GM19372 (cell line): ENCODE results near the gene DRAP1.
"Not testable (repeated sequence)": the region's sequence is repeated elsewhere in the genome, so short reads cannot be mapped to it uniquely, and the experiment has no call there.

Experiments
- ATAC-seq: cut with Tn5 transposase; IDR thresholded peaks from one replicate; pipeline ENCODE4 v1.9.1; 2021; ENCODE audit warnings: mild to moderate bottlenecking, low read depth, moderate library complexity; ENCODE audit not compliant: unreplicated experiment

Gene DRAP1

DNA sequence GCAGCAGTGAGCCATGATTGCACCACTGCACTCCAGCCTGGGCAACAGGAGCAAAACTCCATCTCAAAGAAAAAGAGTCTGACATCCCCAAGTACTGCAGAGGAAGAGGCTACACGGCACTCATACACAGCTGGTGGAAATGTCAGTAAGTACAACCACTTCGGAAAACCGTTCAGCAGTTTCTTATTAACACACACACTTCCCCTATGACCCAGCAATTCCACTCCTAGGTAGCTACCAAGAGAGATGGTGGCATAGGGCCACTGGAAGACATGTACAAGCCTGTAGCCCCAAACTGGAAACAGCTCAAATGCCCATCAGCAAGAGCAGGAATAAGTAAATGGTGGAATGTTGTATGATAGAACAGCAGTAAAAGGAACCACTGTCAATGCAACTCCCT lies 3.3 kb downstream of the DRAP1 start:
- no peak for ATAC-seq

DNA sequence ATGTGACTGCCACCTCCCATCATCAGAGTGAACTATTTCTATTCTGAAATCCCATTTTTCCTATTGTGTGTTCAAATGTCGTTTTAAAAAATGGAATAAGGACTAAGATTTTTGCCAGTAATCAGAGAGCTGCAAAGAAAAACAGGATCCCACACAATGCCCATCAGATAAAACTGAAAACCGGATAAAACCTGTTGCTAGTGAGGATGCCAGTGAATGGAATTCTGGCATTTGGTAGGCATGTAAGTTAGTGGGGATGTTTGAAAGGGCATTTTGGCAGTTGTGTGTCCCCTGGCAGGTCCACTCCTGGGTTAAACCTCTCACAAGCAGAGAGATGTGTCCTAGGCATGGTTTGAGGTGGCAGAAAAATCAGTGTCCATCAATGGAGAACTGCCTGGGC lies 6.2 kb downstream of the DRAP1 start:
- no peak for ATAC-seq

DNA sequence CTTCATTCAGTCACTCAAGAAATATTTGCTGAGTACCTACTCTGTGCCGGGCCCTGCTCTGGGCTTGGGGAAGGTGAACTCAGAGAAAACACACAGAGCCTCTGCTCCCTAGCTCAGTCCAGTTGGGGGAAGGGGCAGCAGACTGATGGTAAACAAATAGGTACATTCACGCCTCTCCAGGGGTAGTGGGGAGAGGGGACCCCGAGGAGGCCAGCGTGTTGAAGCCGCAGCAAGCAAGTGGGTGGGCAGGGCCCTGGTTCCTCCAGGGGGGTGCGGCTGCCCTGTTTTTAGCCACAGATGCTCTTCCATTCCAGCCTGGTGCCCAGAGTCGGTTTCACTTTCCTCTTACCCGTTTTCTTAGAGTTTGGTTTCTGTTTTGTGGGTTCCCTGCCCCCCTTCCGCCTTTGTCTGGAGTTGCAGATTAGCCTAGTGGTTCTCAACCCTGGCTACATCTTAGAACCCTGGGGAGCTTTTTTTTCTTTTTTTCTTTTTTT lies 8.7 kb downstream of the DRAP1 start:
- peak; percentile 61 for ATAC-seq

DNA sequence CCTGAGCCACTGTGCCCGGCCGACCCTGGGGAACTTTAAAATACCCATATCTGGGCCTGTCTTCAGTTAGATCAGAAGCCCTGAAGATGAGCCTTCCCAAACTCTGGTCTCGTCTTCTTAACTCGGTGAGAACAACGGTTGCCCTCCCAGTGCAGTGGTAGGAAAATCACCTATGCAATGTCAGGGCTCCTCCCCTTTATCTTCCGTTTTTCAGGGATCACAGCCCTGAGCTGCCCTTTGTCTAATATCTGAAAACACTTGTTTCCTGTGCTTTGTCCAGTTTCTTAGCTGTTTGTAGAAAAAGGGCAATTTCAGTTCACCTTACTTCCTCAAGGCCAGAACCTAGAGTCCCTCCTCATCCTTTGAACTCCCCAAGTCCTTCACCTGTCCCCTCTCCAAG lies 9.4 kb downstream of the DRAP1 start:
- ATAC-seq: no peak

DNA sequence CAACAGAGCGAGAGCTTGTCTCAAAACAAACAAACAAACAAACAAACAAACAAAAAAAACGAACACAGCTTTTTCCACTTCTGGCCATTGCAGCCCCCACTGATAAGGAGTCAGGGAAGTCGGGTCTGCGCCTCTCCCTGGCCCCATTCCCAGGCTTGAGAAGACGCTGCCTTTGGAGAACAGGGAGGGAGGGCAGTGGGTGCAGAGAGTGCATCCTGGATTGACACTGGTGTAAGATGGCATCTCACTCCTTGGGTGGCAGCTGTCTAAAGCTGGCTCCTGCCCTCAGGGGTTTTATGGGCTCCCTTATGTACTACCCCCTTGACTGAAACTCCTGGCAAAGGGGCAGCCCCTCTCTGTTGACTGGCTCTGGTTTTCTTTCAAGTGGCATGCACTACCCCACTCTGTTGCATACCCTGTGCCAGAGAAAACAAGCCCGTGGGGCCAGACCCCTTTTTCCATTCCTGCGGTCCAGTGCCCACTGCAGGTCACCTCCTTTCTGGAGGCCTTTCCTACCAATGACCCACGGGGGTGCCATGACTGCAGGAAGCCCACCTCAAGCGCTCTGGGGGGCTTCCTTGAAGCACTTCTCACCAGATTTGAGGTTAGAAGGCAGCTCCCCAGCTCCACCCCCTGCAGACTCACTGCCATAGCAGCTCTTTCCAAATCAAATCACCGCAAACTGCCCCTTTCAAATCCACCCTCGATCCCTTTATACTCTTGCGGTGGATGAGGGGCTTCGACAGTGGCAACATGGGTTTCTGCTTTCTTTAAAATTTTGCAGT lies 12.7 kb downstream of the DRAP1 start:
- no peak for ATAC-seq

DNA sequence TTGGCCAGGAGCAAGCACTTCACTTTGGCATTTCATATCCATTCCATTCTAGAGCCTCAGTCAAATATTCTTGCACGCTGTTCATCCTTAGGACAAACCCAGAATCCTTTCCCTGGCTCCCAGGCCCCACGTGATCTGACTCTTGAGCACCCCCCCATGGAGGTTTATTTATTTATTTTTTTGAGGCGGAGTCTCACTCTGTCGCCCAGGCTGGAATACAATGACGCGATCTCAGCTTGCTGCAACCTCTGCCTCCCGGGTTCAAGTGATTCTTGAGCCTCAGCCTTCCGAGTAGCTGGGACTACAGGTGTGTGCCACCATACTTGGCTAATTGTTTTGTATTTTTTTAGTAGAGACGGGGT lies 13.3 kb downstream of the DRAP1 start:
- no peak for ATAC-seq

DNA sequence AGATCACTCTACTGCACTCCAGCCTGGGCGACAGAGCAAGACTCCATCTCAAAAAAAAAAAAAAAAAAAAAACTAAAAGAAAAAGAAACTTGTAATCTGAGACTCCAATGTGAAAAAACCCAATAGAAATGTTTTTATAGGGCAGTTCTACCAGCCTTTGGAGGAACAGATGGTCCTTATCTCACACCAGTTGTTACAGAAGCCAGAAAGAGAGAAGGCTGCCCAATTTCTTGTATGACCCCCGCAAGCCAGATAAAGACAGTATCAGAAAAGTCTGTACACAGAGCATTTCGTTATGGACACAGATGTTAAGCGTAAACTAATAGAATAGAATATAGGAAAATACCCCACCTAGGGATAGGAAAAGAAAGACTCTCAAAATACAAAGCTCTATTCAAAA lies 14.8 kb downstream of the DRAP1 start:
- ATAC-seq: no peak

DNA sequence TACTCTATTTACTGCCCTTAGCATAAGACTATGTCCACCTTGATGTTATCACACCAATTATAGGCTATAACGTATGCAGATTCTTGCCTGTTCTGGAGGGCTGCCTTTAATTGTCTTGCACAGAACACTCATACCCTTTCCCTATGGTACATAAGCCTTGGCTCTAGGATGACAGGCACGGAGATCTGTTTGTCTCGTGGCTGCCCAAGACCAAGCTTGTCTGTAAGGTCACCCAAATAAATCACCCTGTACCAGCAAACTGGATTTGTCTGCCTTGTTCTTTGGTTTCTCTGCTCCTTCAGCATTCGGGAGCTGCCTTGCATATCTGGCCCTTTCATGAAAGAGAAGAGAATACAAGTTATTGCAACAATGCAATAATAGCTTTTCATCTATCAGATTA lies 18.5 kb downstream of the DRAP1 start:
- ATAC-seq: no peak

DNA sequence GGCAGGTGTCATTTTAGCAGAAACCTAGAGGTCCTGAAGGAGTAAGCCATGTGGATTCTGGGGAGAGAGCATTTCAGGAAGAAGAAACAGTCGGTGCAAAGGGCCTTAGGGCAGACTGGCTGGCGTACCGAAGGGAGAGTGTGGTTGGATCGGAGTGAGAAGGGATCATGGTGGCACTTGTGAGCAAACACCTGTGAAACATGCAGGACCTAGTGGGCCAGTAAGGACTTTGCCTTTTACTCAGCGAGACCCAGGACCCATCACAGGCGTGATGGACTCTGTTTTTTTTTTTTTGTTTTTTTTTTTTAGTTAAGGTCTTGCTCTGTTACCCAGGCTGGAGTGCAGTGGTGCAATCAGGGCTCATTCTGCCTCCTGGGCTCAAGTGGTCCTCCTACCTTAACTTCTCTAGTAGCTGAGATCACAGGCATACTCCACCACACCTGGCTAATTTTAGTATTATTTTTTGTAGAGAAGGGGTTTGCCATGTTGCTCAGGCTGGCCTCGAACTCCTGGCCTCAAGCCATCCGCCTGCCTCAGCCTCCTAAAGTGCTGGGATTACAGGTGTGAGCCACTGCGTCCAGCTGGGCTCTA lies 22.6 kb downstream of the DRAP1 start:
- no peak for ATAC-seq

DNA sequence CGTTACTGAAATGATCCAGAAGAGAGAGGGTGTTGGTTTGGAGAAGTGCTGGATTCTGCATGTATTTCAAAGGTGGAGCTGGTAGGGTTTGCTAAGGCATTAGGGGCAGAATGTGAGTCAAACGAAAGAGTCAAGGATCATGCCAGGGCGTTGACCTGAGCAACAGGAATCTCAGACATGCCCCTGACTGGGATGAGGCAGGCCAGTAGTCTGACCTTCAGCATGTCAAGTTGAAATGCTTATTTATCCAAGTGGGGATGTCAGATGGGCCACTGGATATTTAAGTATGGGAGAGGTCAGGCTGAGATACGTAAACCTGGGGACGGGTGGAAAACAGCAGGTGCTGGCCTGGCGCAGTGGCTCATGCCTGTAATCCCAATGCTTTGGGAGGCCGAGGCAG lies 23.3 kb downstream of the DRAP1 start:
- no peak for ATAC-seq

DNA sequence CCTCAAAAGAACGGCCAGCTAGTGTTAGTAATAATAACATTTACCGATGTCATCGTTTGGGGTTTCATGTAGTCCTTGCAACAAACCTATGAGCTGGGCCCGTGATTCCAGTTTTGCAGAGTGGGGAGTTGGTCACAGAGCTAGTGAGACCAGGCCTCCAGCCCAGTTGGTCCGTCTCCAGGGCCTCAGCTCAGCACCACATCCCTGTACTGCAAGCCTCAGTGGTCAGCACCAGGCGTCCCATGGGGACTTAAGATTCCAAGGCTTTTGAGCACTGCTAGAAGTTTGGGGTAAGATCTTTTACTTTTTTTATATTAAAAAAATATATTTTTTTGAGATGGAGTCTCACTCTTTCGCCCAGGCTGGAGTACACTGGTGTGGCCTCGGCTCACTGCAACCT lies 25.0 kb downstream of the DRAP1 start:
- no peak for ATAC-seq

DNA sequence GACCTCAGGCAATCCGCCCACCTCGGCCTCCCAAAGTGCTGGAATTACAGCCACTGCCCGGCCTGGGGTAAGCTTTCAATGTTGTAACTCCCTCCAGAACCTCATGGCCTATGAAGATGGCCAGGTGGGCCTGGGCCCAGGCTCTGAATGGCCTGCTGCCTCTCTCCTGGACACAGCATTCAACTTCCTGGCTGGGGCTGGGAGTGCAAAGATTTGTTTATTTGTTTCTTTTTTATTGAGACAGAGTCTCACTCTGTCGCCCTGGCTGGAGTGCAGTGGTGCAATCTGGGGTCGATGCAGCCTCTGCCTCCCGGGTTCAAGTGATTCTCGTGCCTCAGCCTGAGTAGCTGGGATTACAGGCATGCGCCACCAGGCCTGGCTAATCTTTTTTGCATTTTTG lies 25.5 kb downstream of the DRAP1 start:
- no peak for ATAC-seq

DNA sequence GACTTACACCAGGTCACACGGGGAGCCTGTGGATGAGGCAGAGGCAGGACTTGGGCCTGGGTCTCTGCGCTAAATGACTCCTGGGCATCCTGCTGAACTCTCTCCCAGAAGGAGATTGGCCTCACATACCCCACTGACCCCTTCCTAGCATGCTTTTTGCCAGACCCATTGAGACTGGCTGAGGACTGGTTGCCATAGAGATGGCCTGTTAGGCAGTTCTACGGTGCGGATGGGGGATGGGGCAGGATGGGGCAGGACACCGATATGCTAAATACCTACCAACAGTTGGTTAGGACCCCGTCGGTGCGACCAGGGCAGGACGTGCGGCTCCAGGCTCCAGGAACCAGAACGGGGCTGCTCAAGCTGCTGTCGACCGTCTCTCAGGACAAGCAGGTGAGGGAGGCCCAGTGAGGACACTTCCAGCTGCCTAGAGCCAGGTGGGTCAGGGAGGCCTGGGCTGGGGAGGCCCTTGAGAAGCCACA lies 26.2 kb downstream of the DRAP1 start, which contains the start of gene TSGA10IP:
Gene TSGA10IP (plus strand): TSS at position 51 of the 482 bp plus-strand sequence. CDS start 196 bp downstream, at position 247.
- no peak for ATAC-seq

DNA sequence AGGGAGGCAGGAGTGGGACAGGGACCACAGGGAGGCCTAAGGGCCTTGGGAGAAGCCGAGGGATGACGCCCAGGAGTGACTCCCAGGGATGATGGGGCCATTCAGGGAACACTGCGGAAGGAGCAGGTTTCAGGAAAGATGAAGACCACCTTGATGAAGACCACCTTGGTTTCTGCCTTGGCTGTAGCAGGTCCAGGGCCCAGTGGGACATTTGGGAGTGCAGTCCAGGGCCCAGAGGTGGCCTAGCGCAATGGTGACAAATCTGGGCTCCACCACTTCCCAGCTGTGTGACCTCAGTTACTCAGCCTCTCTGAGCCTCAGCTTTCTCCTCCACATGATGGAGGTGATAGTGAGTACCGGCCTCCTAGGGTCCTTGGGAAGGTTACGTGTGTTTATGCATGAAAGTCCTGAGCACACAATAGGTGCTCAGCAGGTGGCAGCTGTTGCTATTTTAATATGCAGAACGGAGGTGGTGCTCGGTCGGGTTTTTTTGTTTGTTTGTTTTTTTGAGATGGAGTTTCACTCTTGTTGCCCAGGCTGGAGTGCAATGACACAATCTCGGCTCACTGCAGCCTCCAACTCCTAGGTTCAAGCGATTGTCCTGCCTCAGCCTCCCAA lies 26.8 kb downstream of the DRAP1 start:
- ATAC-seq: no peak

DNA sequence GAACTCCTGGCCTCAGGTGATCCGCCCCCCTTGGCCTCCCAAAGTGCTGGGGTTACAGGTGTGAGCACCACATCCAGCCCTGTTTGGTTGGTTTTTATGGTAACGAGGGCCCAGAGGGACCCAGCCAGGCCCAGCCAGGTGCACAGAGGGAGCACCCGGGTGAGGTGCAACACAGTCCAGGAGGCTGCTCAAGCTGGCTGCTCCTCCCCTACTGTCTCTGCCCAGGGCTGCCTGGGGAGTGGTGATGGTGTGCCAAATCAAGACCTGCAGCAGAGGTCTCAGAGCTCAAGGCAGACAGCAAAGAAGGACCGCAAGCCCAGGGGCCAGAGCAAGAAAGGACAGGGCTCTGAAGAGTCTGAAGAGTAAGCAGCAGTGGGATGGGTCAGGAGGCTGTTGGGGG lies 27.4 kb downstream of the DRAP1 start:
- ATAC-seq: no peak

DNA sequence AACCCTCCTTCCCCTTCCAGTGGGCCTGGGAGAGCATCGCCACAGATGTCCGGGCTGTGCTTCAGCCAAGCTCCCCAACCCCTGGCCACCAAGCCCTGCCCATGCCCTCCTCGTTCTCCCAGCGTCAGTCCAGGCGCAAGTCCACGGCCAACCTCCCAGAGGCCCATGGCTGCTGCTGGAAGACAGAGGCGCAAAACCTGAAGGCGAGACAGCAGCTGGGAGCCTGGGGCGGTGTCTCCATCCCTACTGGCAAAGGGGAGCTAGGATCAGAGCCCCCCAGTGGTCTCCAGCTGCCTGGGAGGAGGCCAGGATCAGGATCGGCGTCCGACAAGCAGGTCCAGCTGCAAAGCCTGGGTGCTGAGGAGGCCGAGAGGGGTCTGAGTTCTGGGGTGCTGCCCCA lies 27.9 kb downstream of the DRAP1 start:
- no peak for ATAC-seq

DNA sequence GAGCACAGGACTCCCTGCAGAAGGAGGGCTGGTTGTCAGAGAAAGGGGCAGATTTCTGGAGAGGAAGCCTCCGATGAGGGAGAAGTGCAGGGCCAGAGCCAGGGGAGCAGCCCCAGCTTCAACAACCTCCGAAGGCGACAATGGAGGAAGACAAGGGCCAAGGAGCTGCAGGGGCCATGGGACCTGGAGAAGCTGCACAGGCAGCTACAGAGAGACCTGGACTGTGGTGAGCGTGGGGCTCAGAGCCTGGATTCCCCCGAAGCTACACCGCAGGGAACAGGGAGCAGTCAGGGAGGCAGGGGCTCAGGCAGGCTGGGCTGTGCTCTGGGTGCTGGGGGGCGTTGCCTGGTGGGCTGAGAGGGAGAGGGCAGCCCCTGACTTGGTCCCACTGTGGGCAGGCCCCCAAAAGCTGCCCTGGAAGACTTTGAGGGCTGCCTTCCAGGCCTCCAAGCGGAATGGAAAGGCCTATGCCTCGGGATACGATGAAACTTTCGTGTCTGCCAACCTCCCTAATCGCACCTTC lies 28.4 kb downstream of the DRAP1 start:
- ATAC-seq: no peak

DNA sequence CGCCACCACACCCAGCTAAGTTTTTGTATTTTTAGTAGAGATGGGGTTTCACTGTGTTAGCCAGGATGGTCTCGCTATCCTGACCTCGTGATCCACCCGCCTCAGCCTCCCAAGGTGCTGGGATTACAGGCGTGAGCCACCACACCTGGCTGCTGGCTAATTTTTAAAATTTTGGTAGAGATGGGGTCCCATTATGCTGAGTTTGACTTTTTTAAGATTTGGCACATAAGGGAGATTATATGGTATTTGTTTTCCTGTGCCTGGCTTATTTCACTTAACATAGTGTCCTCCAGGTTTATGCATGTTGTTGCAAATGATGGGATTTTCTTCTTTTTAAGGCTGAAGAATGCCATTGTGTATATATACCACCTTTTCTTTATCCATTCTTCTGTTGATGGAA lies 31.5 kb downstream of the DRAP1 start:
- ATAC-seq: not testable (repeated sequence)

DNA sequence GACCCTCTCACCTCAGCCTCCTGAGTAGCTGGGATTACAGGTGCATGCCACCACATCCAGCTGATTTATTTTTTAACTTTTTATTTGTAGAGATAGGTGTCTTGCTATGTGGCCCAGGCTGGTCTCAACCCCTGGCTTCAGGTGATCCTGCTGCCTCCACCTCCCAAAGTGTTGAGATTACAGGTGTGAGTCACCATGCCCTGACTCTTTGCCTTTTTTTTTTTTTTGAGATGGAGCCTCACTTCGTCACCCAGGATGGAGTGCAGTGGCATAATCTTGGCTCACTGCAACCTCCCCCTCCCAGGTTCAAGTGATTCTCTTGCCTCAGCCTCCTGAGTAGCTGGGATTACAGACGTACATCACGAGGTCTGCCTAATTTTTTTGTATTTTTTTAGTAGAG lies 32.4 kb downstream of the DRAP1 start:
- ATAC-seq: not testable (repeated sequence)

DNA sequence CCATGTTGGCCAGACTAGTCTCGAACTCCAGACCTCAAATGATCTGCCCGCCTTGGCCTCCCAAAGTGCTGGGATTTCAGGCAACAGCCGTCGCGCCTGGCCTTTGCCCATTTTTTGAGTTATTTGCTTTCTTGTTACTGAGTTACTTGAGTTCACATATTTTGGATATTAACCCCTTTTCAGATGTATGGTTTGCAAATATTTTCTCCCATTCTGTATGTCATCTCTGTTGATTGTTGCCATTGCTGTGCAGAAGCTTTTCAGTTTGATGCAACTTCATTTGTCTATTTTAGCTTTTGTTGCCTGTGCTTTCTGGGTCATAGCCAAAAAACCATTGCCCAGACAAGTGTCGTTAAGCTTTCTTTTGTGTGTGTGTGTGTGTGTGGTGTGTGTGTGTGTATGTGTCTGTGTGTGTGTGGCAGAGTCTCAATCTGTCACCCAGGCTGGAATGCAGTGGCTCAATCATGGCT lies 32.9 kb downstream of the DRAP1 start:
- no peak for ATAC-seq

DNA sequence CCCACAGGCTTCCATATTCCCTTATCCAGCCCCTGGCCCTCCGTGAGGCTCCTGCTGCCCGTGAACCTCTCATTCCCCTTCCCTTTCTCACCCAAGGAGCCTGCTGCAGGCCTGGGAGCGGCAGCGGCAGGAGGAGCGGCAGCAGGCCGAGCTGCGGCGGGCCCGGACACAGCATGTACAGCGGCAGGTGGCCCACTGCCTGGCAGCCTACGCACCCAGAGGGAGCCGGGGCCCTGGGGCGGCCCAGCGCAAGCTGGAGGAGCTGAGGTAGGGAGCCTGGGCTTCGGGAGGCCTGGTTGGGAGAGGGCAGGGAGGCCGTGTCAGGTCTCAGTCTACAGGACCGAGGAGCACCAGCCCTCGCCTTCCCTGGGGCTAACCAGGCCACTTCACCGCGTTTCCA lies 34.2 kb downstream of the DRAP1 start:
- ATAC-seq: no peak
